ENCODE measurements around the gene ASB6.

ASB6 gene, protein sequence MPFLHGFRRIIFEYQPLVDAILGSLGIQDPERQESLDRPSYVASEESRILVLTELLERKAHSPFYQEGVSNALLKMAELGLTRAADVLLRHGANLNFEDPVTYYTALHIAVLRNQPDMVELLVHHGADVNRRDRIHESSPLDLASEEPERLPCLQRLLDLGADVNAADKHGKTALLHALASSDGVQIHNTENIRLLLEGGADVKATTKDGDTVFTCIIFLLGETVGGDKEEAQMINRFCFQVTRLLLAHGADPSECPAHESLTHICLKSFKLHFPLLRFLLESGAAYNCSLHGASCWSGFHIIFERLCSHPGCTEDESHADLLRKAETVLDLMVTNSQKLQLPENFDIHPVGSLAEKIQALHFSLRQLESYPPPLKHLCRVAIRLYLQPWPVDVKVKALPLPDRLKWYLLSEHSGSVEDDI

DNA sequence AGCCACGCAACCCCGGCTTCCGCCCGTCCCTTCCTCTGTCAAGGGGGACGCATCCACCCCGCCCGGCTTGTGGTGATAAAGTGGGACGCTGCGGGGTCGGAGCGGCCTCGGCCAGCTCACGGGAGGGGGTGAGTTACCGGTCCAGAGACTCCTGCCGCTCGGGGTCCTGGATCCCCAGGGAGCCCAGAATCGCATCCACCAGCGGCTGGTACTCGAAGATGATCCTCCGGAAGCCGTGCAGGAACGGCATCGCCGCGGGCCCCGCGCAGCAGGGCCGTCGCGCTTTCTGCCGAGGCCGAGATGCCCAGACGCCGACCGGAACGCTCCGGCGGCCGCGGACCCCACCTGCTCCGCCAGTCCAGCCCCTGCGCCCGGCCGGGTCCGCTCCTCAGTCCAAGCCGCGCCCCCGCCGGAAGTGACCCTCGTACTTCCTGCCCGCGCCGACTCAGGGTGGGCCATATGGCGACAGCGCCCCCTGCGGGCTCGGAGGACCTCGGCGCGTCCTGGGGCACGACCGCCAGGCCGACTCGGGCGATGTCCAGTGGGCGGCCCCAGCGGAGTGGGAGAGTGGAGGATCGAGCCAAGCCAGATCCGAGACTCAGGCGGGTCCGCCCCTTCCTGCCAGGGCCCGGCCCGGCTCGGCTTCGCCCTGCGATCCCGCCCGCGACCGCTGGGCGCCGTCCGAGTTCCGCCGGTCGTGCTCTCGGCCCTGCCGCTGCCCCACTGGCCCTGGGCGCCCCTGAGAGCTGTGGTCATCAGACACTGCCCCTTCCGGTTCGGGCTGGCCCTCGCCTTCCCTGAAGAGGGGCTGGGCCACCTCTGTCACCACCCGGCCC is at the start of gene ASB6:
ASB6 (minus strand) TSS at position 402 of the 836 bp plus-strand sequence; CDS start at position 250, 152 bp downstream.
- no peaks in the 10 kb centered on the region for H3K9me3 ChIP-seq (ENCODE audit: insufficient read depth, low read length)
- no peaks in the 10 kb centered on the region for H3K9me2 ChIP-seq (replicated peaks; ENCODE audit: insufficient read depth, low read length)
- H2AFZ ChIP-seq (ENCODE audit: low read depth, low read length, severe bottlenecking) = peak within 1 kb of the TSS; percentile 100
- H3K4me2 ChIP-seq (ENCODE audit: low read depth, low read length, poor library complexity, severe bottlenecking) = peak within 1 kb of the TSS; percentile 77
- H3K27ac ChIP-seq (ENCODE audit: low read depth, low read length) = peak within 1 kb of the TSS; percentile 34; the same call in 1 of the 2 replicates
- H3F3A ChIP-seq (ENCODE audit: insufficient read depth) = no peaks in the 10 kb centered on the region
- peak within 1 kb of the TSS; percentile 98 for H3K4me3 ChIP-seq (ENCODE audit: insufficient read depth, low read length, poor library complexity, severe bottlenecking)
- H3K9ac ChIP-seq (ENCODE audit: low read length) = peak within 1 kb of the TSS; percentile 96
- no peaks in the 10 kb centered on the region for H3K36me3 ChIP-seq (ENCODE audit: low read length)
- no peaks in the 10 kb centered on the region for H3K27me3 ChIP-seq (ENCODE audit: low read length)
- no peaks in the 10 kb centered on the region for H4K20me1 ChIP-seq (ENCODE audit: low read depth, low read length)
- TF ChIP-seq, protein P1, sequence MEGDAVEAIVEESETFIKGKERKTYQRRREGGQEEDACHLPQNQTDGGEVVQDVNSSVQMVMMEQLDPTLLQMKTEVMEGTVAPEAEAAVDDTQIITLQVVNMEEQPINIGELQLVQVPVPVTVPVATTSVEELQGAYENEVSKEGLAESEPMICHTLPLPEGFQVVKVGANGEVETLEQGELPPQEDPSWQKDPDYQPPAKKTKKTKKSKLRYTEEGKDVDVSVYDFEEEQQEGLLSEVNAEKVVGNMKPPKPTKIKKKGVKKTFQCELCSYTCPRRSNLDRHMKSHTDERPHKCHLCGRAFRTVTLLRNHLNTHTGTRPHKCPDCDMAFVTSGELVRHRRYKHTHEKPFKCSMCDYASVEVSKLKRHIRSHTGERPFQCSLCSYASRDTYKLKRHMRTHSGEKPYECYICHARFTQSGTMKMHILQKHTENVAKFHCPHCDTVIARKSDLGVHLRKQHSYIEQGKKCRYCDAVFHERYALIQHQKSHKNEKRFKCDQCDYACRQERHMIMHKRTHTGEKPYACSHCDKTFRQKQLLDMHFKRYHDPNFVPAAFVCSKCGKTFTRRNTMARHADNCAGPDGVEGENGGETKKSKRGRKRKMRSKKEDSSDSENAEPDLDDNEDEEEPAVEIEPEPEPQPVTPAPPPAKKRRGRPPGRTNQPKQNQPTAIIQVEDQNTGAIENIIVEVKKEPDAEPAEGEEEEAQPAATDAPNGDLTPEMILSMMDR (IDR thresholded peaks at IDR 0.05; ENCODE audit: insufficient read depth, low read length, poor library complexity, severe bottlenecking) = peak; percentile 99
- TF ChIP-seq EZH2phosphoT487 (conservative IDR thresholded peaks at IDR 0.05; ENCODE audit: low read length) = no peak
- peaks cover 26% of the 10 kb centered on the region for H3K79me2 ChIP-seq (ENCODE audit: insufficient read depth, low read length)

DNA sequence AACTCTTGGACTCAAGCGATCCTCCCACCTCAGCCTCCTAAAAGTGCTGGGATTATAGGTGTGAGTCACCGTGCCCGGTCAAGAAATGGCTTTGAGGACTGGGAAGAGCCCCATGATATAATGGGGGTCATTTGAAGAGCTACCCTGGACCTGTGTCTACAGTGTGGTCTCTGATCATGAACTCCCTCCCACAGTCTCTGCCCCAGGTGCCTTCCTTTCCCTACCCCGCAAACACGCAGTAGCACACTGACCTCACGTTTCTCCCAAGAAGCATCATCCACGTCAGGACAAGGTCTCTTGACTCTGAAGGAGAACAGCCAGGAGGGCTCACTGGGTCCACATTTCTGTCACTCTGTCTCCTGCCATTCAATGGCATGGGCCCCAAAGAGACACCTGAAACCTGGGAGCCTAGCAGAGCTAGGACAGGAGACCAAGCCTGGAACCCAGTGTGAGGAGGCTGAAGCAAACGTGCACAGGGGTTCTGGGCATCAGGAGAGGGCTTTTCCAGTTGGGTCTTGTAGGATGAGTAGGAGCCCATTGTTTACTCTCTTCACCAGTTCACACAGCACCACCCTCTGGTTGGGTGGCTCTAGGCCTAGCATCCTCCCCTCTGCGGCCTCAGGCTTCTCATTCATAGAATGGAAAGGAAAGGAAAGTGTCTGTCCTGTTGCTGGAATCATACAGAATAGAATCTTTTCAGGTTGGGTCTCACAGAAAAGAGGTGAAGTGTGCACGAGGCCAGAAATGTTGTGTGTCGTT is 46.5 kb upstream of the ASB6 start:
- no peak overlapping the region for H3K4me3 ChIP-seq (ENCODE audit: insufficient read depth, low read length, poor library complexity, severe bottlenecking)
- no peaks in the 10 kb centered on the region for H4K20me1 ChIP-seq (ENCODE audit: low read depth, low read length)
- no peaks in the 10 kb centered on the region for H3K9me3 ChIP-seq (ENCODE audit: insufficient read depth, low read length)
- no peak overlapping the region for H2AFZ ChIP-seq (ENCODE audit: low read depth, low read length, severe bottlenecking)
- H3K4me2 ChIP-seq (ENCODE audit: low read depth, low read length, poor library complexity, severe bottlenecking) = no peak overlapping the region
- H3K9ac ChIP-seq (ENCODE audit: low read length) = no peak overlapping the region
- no peaks in the 10 kb centered on the region for H3F3A ChIP-seq (ENCODE audit: insufficient read depth)
- no peak overlapping the region for H3K27ac ChIP-seq (ENCODE audit: low read depth, low read length)
- no peaks in the 10 kb centered on the region for H3K36me3 ChIP-seq (ENCODE audit: low read length)
- no peak for TF ChIP-seq EZH2phosphoT487 (conservative IDR thresholded peaks at IDR 0.05; ENCODE audit: low read length)
- TF ChIP-seq, protein P1 (IDR thresholded peaks at IDR 0.05; ENCODE audit: insufficient read depth, low read length, poor library complexity, severe bottlenecking) = no peak
- H3K9me2 ChIP-seq (replicated peaks; ENCODE audit: insufficient read depth, low read length) = no peaks in the 10 kb centered on the region
- H3K79me2 ChIP-seq (ENCODE audit: insufficient read depth, low read length) = no peaks in the 10 kb centered on the region
- H3K27me3 ChIP-seq (ENCODE audit: low read length) = no peaks in the 10 kb centered on the region

DNA sequence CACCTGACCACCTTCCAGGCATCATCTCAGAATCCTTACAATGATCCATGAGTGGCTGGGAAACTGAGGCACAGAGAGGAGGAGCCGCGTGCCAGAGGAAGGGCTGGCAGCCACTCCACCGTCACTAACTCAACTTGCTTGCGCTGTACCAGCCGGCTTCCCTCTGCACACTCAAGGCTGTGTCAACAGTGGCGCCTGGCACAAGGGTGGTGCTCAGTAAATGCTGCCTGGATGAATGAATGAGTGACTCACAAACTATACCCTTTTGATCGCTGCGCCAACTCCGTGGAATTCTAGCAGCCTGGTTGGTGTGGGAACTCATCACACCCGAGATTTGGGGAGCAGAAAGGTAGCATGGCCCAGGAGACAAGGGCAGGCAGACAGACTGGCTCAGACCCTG is 45.4 kb upstream of the ASB6 start:
- H3F3A ChIP-seq (ENCODE audit: insufficient read depth) = no peaks in the 10 kb centered on the region
- no peak overlapping the region for H3K4me3 ChIP-seq (ENCODE audit: insufficient read depth, low read length, poor library complexity, severe bottlenecking)
- no peaks in the 10 kb centered on the region for H3K9me2 ChIP-seq (replicated peaks; ENCODE audit: insufficient read depth, low read length)
- no peaks in the 10 kb centered on the region for H3K36me3 ChIP-seq (ENCODE audit: low read length)
- no peaks in the 10 kb centered on the region for H3K79me2 ChIP-seq (ENCODE audit: insufficient read depth, low read length)
- no peaks in the 10 kb centered on the region for H3K9me3 ChIP-seq (ENCODE audit: insufficient read depth, low read length)
- H4K20me1 ChIP-seq (ENCODE audit: low read depth, low read length) = no peaks in the 10 kb centered on the region
- H2AFZ ChIP-seq (ENCODE audit: low read depth, low read length, severe bottlenecking) = no peak overlapping the region
- no peak overlapping the region for H3K27ac ChIP-seq (ENCODE audit: low read depth, low read length)
- no peak overlapping the region for H3K4me2 ChIP-seq (ENCODE audit: low read depth, low read length, poor library complexity, severe bottlenecking)
- TF ChIP-seq EZH2phosphoT487 (conservative IDR thresholded peaks at IDR 0.05; ENCODE audit: low read length) = no peak
- TF ChIP-seq, protein P1 (IDR thresholded peaks at IDR 0.05; ENCODE audit: insufficient read depth, low read length, poor library complexity, severe bottlenecking) = no peak
- no peak overlapping the region for H3K9ac ChIP-seq (ENCODE audit: low read length)
- no peaks in the 10 kb centered on the region for H3K27me3 ChIP-seq (ENCODE audit: low read length)

All from SU-DHL-6 (cell line).